ENCODE results near the gene TFPI.

GRCh38 chr2:187554011-187554703 is at the start of gene TFPI:
- TF ChIP-seq POLR2A (IDR thresholded peaks at IDR 0.05; ENCODE audit: low read length) (peak; percentile 79), GATA1 (IDR thresholded peaks at IDR 0.05; ENCODE audit: low read depth, low read length) (no peak)

Data from erythroblast (primary cell).